ENCODE results near the gene ANKRD55.
"Not testable (repeated sequence)": the region's sequence is repeated elsewhere in the genome, so short reads cannot be mapped to it uniquely, and the experiment has no call there.

The ANKRD55 gene

GRCh38 chr5:56253126-56253525 is 20.0 kb upstream of the ANKRD55 start:
- H3K4me3 ChIP-seq (replicated peaks; ENCODE audit: low read depth, low read length): no peak overlapping the region
- no peak for TF ChIP-seq CTCF (IDR thresholded peaks at IDR 0.05; ENCODE audit: low read length, missing control alignments)
- DNase-seq (ENCODE audit: low read depth): no peak

GRCh38 chr5:56251918-56252553 is 18.9 kb upstream of the ANKRD55 start:
- peak; percentile 57 for DNase-seq (ENCODE audit: low read depth)
- no peak for TF ChIP-seq CTCF (IDR thresholded peaks at IDR 0.05; ENCODE audit: low read length, missing control alignments)
- H3K4me3 ChIP-seq (replicated peaks; ENCODE audit: low read depth, low read length): no peak overlapping the region

- no peak overlapping the region for H3K4me3 ChIP-seq (replicated peaks; ENCODE audit: low read depth, low read length)
- no peak for DNase-seq (ENCODE audit: low read depth)
- no peak for TF ChIP-seq CTCF (IDR thresholded peaks at IDR 0.05; ENCODE audit: low read length, missing control alignments)
Observed at GRCh38 chr5:56251440-56251839, 18.3 kb upstream of the ANKRD55 start.

- no peak for TF ChIP-seq CTCF (IDR thresholded peaks at IDR 0.05; ENCODE audit: low read length, missing control alignments)
- DNase-seq (ENCODE audit: low read depth): no peak
- no peak overlapping the region for H3K4me3 ChIP-seq (replicated peaks; ENCODE audit: low read depth, low read length)
Observed at GRCh38 chr5:56250011-56250410, 16.9 kb upstream of the ANKRD55 start.

- not testable (repeated sequence) for DNase-seq (ENCODE audit: low read depth); H3K4me3 ChIP-seq (replicated peaks; ENCODE audit: low read depth, low read length)
Observed at GRCh38 chr5:56249085-56249484, 16.0 kb upstream of the ANKRD55 start.

GRCh38 chr5:56247592-56247991 is 14.5 kb upstream of the ANKRD55 start:
- TF ChIP-seq CTCF (IDR thresholded peaks at IDR 0.05; ENCODE audit: low read length, missing control alignments): no peak
- DNase-seq (ENCODE audit: low read depth): peak; percentile 56
- no peak overlapping the region for H3K4me3 ChIP-seq (replicated peaks; ENCODE audit: low read depth, low read length)

- no peak overlapping the region for H3K4me3 ChIP-seq (replicated peaks; ENCODE audit: low read depth, low read length)
- DNase-seq (ENCODE audit: low read depth): no peak
- TF ChIP-seq CTCF (IDR thresholded peaks at IDR 0.05; ENCODE audit: low read length, missing control alignments): no peak
Observed at GRCh38 chr5:56246769-56247168, 13.6 kb upstream of the ANKRD55 start.

All from fibroblast of pulmonary artery (primary cell).